ENCODE results near the gene KCNK10.
A peak's percentile ranks its signal among the peaks of the same experiment; 100 is the strongest.

The KCNK10 gene

DNA sequence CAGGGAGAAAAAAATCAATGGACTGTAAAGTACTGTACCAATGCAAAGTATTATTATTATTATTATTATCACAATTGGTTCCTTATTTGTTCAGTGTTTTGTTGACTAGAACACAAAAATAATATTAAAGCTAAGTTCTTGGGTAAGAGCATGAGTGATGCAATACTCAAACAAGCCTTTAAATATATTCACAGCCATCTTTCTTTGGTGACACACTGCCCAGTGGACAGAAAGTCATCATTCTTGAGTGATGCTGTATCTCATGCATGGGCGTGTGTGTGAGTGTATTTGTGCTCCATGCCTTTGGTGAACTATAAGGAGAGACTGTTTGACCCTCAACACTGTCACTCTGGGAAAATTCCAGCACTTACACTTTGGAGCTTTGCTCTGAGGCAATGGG is 93.6 kb downstream of the KCNK10 start:
- no peak for DNase-seq

GRCh38 chr14:88228522-88229236 is 94.4 kb downstream of the KCNK10 start:
- peak in 3 of 56 donors; percentile 1 to 9 (median 2) for DNase-seq

DNA sequence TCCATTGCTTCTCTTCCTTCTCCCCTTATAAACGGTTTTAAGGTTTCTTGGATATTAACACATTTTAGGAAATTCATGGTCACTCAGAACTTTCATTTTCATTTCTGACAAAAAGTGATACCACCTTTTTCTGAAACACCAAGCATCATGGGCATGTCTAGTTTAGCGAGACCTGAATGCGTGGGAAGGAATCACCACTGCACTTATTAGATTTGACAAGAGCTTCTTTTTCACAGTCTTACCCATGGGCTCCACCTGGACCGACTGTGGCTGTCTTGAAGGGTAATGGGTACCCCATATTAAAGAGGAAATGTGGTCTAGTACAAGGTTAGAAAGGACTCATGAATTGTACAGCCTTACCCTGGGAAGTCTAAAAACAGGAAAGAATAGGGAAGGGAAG is 95.4 kb downstream of the KCNK10 start:
- no peak for DNase-seq

- DNase-seq, result no peak
Observed at GRCh38 chr14:88225721-88226120, 97.3 kb downstream of the KCNK10 start.

GRCh38 chr14:88218119-88218915 is 104.8 kb downstream of the KCNK10 start:
- DNase-seq, result no peak

DNA sequence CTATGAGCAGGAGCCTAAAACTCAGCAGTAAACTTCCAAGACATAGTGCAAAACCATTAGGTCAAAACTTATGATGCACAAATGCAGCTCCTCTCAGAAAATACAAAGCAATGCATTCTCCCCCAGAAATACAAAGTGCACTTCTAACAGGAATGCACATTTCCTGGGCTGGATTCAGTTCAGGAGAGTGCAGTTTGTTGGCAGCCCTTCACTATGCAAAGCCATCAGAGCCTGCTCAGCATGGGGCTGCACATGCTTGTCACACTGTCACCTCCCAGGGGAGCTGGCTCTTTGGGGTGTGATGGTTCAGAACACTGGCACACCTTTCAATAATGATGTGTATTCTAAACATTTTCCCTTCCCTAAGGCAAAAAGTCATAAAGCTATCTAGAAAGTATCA is 110.4 kb downstream of the KCNK10 start:
- DNase-seq, result no peak

- peak in 11 of 56 donors; percentile 1 to 34 (median 10) for DNase-seq
Observed at GRCh38 chr14:88210426-88210825, 112.6 kb downstream of the KCNK10 start.

DNA sequence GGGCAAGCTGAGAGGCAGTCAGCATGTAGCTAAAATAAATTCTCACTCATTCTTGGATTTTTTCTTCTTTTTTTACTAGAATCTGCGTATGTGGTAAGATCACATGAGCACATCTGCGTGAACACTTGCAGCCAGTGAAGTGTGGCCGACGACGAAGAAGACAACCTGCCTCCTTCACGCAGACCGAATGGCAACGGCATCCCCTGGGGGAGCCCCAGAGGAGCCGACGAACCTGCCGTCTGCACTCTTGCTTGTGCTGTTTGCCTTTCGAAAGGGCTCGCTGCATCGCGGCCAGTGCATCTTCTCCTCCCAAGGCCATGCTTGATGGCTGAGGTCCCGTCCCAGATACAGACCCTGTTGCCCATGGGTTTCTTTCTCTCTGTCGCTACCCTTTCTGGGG is 113.8 kb downstream of the KCNK10 start:
- DNase-seq, result peak in 1 of 56 donors; percentile 4

DNA sequence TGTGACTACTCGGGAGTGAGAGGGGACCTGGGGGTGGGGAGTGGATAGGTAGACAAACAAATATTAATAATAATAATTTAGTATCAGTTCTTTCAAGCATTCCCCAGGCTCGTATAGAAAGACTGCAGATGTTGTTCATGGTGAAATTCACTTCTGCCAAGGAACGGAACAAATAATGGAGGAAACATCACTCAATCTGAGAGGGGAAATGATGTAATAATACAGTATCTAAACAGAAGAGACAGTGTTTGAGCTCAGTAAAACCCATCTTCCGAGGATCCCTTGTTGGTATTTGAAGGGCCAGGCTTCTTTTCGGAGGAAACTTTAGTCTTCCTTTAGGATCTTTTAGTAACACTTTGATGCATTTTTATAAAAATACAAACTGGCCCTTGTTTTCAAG is 114.2 kb downstream of the KCNK10 start:
- DNase-seq, result no peak

DNA sequence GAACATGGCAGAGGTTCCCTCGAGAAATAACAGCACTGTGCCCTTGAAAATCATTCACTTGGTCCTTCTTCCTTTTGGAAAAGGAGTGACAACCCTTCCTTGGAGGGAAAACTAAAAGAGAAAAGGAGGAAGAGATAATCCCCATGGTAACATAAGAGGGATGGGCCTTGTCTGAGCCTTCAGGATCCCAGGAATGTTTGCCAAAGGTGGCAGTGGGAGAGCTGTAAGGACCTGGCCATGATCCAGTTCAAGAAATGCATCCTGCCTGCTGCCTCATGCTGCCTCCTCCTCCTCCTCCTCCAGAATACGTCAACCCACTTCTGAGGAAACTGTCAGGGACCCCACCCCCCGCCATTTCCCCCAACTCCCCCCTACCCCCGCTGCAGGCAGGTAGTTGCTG is 118.8 kb downstream of the KCNK10 start:
- no peak for DNase-seq

DNA sequence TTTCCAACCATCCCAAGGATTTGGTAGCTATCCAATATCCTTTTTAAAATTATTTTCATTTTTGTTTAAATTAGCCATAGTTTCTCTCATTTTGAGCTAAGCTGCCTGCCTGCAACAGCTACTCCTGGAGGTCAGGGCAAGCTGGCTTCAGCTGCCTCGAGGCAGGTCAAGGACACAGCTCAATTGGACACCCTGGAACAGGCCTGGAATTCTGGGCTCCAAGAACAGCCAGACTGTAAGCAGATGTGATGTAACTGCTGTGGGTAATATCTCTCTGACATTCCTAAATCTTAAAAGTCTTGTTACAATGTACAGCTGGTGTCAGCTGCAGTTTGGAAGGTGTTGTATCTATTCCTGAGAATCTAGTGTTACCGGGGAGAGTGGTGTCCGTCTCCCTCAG is 119.8 kb downstream of the KCNK10 start:
- no peak for DNase-seq

GRCh38 chr14:88202286-88202685 is 120.8 kb downstream of the KCNK10 start:
- DNase-seq, result no peak

- DNase-seq, result no peak
Observed at GRCh38 chr14:88201851-88202250, 121.2 kb downstream of the KCNK10 start.

DNA sequence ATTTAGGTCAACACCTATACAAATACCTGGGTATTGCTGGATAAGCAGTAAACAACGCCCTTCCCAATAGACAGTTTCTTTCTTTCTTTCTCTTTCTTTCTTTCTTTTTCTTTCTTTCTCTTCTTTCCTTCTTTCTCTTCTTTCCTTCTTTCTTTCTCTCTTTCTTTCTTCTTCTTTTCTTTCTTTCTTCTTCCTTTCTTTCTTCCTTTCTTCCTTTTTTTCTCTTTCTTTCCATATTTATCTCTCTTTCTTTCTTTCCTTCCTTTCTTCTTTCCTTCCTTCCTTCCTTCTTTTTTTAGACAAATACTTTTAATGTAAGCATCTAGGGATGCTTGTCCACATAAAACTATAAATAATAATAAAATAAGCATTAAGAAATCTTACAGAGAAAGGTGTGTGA is 123.2 kb downstream of the KCNK10 start:
- DNase-seq, result no peak

GRCh38 chr14:88198446-88198845 is 124.6 kb downstream of the KCNK10 start:
- no peak for DNase-seq

DNA sequence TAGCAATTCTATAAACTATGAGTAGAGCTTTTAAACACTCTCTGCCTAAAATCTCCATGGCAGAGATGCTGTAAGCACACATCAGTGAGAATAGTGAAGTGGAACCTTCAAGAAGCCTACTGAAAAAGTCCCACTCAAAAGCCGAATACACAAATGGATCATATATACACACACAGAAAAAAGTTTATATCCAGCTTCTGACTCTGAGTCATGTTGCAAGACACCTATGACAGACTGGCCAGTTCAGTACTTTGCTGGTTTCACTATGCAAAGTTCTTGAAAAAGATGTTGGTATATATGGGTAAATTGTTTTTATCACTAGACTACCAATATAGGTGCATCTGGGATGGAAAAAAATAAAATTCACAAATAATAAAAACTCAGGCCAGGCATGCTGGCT is 126.1 kb downstream of the KCNK10 start:
- no peak for DNase-seq

DNA sequence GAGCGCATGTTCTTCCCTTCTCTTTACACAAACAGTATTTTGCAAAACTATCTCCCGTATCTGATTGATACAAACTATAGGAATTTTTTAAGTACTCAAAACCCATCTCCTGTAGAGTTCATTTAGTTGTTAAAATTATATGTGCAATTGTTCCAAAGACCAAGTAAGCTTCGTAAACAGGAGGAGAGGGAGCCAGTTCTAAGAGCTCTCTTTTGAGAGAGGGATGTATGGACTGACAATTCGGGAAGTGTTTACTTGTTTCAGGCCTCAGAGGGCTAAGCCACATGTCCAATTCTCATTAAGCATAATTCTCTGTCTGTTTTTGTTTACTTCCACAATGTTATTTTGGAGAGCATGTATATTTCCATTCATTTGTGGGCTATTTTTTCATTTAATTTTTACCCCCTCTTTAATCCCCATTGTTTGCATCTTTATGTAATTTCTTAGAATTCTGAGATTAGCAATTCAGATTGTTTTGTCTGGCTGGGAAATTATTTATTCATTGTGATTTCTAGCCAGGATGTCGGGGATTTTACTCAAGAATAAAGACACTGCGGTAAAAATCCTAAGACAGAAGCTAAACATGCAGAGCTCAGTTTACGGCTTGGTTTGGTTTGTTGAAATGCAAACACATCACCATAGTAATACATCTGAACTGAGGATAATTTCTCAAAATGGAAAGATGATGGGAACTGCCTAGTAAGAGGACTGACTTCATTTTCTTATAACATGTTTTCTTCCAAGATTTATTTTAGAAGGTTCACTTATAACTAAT is 126.8 kb downstream of the KCNK10 start:
- DNase-seq, result no peak

GRCh38 chr14:88195676-88196075 is 127.4 kb downstream of the KCNK10 start:
- DNase-seq, result peak in 23 of 56 donors; percentile 2 to 46 (median 9)

GRCh38 chr14:88194531-88194930 is 128.5 kb downstream of the KCNK10 start:
- no peak for DNase-seq

DNA sequence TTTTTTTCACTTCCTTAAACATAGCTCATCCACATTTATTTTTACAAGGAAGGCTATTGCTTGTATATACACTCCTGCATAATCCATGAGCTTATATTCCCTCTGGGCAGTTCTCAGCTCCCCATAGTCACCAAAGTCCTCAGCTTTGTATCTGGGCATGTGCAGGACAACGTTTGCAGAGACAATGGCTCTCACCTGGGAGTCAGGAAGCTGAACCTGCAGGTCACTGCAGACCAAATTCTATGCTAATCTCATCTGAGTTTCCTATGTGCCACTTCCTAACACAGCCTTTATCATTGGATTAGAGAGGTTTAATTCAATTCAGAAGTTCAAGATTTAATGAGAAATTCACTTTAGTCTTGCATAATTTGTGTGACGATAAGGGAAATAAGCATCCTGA is 131.5 kb downstream of the KCNK10 start:
- DNase-seq, result no peak

DNA sequence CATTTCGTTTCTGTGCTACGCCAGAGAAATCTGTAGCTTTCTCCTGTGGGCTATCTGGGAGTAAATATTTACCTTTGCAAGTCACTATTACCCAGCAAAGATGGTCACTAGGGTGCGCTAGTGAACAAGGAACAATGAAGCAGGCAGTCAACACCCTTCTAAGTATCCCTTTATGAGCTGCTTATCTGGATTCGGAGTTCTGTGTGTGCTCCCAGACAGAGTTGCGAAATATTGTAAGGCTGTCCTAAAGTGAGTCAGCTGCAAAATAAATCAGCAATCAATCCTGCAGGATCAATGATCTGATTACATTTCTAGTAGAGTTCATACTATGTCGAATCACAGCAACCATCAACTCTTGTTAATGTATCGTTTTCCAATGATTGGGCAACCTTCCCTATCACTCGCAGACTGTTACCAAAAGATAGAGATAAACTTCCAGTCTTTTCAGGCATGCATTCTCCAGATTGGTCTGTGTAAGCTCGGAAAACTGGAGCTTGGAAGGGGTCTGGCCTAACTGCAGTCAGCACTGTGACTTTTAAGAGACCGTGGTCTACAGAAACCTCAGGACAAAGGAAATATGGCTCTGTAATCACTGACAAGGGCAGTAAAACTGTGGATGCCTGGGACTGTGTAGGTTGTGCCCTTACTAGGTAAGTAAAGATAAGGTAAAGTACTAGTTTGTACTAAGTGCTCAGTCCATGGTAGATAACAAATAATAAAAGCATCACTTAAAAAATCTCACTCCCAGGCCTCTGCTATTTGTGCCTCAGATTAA is 133.5 kb downstream of the KCNK10 start:
- DNase-seq, result peak in 47 of 56 donors; percentile 8 to 86 (median 58)

Measured in nucleus accumbens (tissue), 56 donors.